ENCODE measurements around the gene NCOA1. TPM values are rescaled to one million over a fixed set of nuclear protein-coding genes. Genes with fewer than 3 reads are reported as not detected.

The NCOA1 gene
- total RNA-seq, 2 donors from 2014 or later = 20.1 to 22.6 TPM

- Histone ChIP-seq H3K9me3 (ENCODE audit: control insufficient read depth, low read length) (no peaks in the 10 kb centered on the region), H3K4me3 (ENCODE audit: low read length) (no peak overlapping the region), H3K4me1 (ENCODE audit: control insufficient read depth, insufficient read depth, low read length) (peaks cover 5% of the 10 kb centered on the region), H3K9ac (ENCODE audit: extremely low read depth, low read length, poor library complexity, severe bottlenecking) (no peak overlapping the region), H3K36me3 (ENCODE audit: control insufficient read depth, insufficient read depth, low read length) (no peaks in the 10 kb centered on the region), H3K27ac (ENCODE audit: low read depth, low read length) (no peak overlapping the region), H3K27me3 (ENCODE audit: control insufficient read depth, insufficient read depth, low read length, poor library complexity, severe bottlenecking) (no peaks in the 10 kb centered on the region)
- Mint-ChIP-seq H3K4me1 (peaks cover 13% of the 10 kb centered on the region), H3K4me3 (no peak overlapping the region), H3K9me3 (no peaks in the 10 kb centered on the region), H3K27me3 (ENCODE audit: insufficient read depth) (no peaks in the 10 kb centered on the region), H3K36me3 (ENCODE audit: low read depth) (no peaks in the 10 kb centered on the region), H3K27ac (no peak overlapping the region)
- DNase-seq = no peak
- TF ChIP-seq, protein P1, sequence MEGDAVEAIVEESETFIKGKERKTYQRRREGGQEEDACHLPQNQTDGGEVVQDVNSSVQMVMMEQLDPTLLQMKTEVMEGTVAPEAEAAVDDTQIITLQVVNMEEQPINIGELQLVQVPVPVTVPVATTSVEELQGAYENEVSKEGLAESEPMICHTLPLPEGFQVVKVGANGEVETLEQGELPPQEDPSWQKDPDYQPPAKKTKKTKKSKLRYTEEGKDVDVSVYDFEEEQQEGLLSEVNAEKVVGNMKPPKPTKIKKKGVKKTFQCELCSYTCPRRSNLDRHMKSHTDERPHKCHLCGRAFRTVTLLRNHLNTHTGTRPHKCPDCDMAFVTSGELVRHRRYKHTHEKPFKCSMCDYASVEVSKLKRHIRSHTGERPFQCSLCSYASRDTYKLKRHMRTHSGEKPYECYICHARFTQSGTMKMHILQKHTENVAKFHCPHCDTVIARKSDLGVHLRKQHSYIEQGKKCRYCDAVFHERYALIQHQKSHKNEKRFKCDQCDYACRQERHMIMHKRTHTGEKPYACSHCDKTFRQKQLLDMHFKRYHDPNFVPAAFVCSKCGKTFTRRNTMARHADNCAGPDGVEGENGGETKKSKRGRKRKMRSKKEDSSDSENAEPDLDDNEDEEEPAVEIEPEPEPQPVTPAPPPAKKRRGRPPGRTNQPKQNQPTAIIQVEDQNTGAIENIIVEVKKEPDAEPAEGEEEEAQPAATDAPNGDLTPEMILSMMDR (conservative IDR thresholded peaks at IDR 0.05) = no peak
Measured at GRCh38 chr2:24651643-24652003, 160.6 kb downstream of the NCOA1 start.

DNA sequence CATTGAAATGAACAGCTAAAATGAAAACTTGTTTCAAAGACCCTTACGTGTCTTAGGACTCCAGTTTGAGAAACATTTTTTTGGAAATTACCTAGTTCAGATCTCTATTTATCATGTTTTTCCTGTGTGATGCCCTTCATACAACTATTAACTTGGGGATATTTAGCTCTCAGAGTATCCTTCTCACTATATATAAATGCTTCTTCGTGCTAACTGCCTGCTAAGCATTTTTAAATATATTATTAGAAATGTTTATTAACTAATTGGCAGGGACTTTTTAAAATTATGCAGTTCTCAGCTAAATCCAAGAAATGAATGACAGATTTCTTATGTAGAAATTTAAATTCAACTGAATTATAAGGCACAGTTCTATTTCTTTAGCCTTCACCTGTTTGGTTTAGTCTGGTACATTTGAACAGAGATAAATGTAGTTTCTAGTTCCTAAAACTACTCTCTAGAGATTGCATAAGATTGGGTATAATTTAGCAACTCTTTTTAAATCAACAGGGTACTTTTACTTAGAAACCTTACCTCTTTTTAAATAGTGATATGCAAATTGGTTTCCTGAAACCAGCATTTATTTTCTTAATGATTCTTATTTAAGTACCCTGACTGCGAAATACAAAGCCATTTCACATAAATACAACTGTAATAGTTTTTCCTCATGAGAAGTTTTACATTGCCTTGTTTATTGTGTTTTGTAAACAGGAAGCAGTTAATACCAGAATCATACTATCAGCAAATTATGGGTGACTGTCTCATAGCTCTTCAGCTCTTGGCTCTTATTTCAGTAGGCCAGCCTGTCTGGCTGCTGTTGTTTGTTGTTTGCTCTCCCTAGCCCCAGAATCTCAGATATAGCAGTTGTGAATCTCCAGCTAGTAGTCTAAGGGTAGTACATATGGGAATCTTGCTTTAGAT, 161.5 kb downstream of the NCOA1 start:
- Histone ChIP-seq H3K27ac (ENCODE audit: low read depth, low read length) (no peak overlapping the region), H3K36me3 (ENCODE audit: control insufficient read depth, insufficient read depth, low read length) (no peaks in the 10 kb centered on the region), H3K27me3 (ENCODE audit: control insufficient read depth, insufficient read depth, low read length, poor library complexity, severe bottlenecking) (no peaks in the 10 kb centered on the region), H3K4me1 (ENCODE audit: control insufficient read depth, insufficient read depth, low read length) (peaks cover 7% of the 10 kb centered on the region), H3K9ac (ENCODE audit: extremely low read depth, low read length, poor library complexity, severe bottlenecking) (no peak overlapping the region), H3K9me3 (ENCODE audit: control insufficient read depth, low read length) (no peaks in the 10 kb centered on the region), H3K4me3 (ENCODE audit: low read length) (no peak overlapping the region)
- WGBS, 2 experiments (ENCODE audit: insufficient coverage in 1 of 2, insufficient read length in 1 of 2) = 98 to 100% methylated on average over 1 to 2 of the region's 3 CpGs
- Mint-ChIP-seq H3K27ac (peak overlapping the region; percentile 24), H3K4me3 (no peak overlapping the region), H3K4me1 (peaks cover 16% of the 10 kb centered on the region), H3K36me3 (ENCODE audit: low read depth) (no peaks in the 10 kb centered on the region), H3K9me3 (no peaks in the 10 kb centered on the region), H3K27me3 (ENCODE audit: insufficient read depth) (no peaks in the 10 kb centered on the region)
- TF ChIP-seq, protein P1 (conservative IDR thresholded peaks at IDR 0.05) = no peak
- no peak for DNase-seq

GRCh38 chr2:24657818-24658217, 166.8 kb downstream of the NCOA1 start:
- no peak for DNase-seq
- Histone ChIP-seq H3K4me3 (ENCODE audit: low read length) (no peak overlapping the region), H3K9me3 (ENCODE audit: control insufficient read depth, low read length) (no peaks in the 10 kb centered on the region), H3K36me3 (ENCODE audit: control insufficient read depth, insufficient read depth, low read length) (no peaks in the 10 kb centered on the region), H3K27me3 (ENCODE audit: control insufficient read depth, insufficient read depth, low read length, poor library complexity, severe bottlenecking) (no peaks in the 10 kb centered on the region), H3K9ac (ENCODE audit: extremely low read depth, low read length, poor library complexity, severe bottlenecking) (no peak overlapping the region), H3K27ac (ENCODE audit: low read depth, low read length) (no peak overlapping the region), H3K4me1 (ENCODE audit: control insufficient read depth, insufficient read depth, low read length) (peaks cover 7% of the 10 kb centered on the region)
- 100% methylated on average over 1 of the region's 2 CpGs for WGBS, 2 experiments (ENCODE audit: insufficient coverage in 1 of 2, insufficient read length in 1 of 2)
- Mint-ChIP-seq H3K27me3 (ENCODE audit: insufficient read depth) (no peaks in the 10 kb centered on the region), H3K36me3 (ENCODE audit: low read depth) (no peaks in the 10 kb centered on the region), H3K4me1 (peaks cover 15% of the 10 kb centered on the region), H3K27ac (no peak overlapping the region), H3K9me3 (no peaks in the 10 kb centered on the region), H3K4me3 (no peak overlapping the region)
- TF ChIP-seq, protein P1 (conservative IDR thresholded peaks at IDR 0.05) = no peak

All from endodermal cell (in vitro differentiated cells).